Measurements from ENCODE around the gene TSPEAR. TPM values are rescaled to one million over a fixed set of nuclear protein-coding genes. Genes with fewer than 3 reads are reported as not detected.
A peak's percentile ranks its signal among the peaks of the same experiment; 100 is the strongest.
"Not testable (repeated sequence)": the region's sequence is repeated elsewhere in the genome, so short reads cannot be mapped to it uniquely, and the experiment has no call there.

TSPEAR gene
- total RNA-seq, 2 experiments from 2014 or later = not detected

DNA sequence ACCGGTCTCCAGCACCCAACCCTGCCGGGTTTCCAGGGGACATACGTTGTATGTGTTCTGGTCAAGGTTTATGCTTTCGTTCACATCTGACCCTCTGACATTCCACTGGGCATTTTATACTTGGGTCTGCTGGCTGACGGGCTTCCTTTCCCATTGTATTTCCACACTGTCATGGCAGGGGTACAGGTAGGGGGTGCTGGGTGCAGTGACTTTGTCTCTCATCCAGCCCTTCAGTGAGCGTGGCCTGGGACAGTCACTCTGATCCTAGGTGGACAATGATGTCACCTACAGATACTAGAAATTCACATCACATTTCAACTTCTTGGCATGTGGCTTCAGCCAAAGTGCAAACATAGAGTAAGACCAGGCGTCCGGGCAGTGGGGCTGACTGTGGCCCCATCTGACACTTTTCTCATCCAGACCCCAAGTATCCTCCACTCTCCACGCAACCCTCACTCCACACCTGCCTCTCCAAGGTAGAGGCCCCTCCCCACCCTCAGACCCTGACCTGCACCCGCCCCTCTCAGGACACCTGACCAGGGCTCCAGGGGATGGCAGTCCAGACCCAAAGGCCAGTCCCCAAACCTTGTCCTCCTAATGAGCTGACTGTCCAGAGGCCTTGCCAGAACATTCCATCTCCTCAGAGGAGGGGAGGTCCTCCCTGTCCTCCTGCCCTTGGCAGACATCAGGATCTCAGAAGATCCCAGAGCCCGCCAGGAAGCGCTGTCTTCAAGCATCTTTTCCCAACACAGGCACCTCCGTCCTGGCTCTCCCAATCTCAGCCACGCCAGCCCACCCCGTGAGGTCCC, 75.0 kb downstream of the TSPEAR start:
- H3K27ac Mint-ChIP-seq = no peak overlapping the region
- TF ChIP-seq, protein P1, sequence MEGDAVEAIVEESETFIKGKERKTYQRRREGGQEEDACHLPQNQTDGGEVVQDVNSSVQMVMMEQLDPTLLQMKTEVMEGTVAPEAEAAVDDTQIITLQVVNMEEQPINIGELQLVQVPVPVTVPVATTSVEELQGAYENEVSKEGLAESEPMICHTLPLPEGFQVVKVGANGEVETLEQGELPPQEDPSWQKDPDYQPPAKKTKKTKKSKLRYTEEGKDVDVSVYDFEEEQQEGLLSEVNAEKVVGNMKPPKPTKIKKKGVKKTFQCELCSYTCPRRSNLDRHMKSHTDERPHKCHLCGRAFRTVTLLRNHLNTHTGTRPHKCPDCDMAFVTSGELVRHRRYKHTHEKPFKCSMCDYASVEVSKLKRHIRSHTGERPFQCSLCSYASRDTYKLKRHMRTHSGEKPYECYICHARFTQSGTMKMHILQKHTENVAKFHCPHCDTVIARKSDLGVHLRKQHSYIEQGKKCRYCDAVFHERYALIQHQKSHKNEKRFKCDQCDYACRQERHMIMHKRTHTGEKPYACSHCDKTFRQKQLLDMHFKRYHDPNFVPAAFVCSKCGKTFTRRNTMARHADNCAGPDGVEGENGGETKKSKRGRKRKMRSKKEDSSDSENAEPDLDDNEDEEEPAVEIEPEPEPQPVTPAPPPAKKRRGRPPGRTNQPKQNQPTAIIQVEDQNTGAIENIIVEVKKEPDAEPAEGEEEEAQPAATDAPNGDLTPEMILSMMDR (IDR thresholded peaks at IDR 0.05) = no peak
- POLR2A ChIA-PET = interaction anchor here (0.6 kb wide), 1 partner anchor 233 kb away, joined by 3 read pairs; no protein-coding TSS in a partner anchor
- CTCF ChIA-PET = no interaction called here
- H3K4me1 Mint-ChIP-seq (ENCODE audit: low read depth) = no peaks in the 10 kb centered on the region
- intact Hi-C loops (cut with micrococcal nuclease) = no loop called here
- no peaks in the 10 kb centered on the region for H3K27me3 Mint-ChIP-seq
- peaks cover 22% of the 10 kb centered on the region for H3K9me3 Mint-ChIP-seq
- peaks cover 7% of the 10 kb centered on the region for H3K36me3 Mint-ChIP-seq (ENCODE audit: low read depth)
- ATAC-seq (no peak), DNase-seq (no peak)
- no peak overlapping the region for H3K4me3 Mint-ChIP-seq

DNA sequence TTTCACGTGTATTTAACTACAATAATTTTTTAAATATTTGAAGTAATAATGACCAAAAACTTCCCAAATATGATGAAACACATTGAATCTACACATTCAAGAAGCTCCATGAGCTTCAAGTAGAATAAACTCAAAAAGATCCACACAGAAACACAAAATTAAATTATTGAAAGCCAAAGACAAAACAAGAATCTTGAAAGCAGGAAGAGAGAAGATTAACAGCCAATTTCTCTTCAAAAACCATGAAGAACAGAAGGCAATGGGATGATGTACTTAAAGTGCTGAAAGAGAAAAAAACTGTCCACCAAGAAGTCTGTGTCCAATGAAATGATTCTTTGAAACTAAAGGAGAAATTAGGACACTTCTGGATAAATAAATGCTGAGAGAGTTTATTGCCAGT, 79.3 kb downstream of the TSPEAR start:
- Mint-ChIP-seq H3K27me3 (no peaks in the 10 kb centered on the region), H3K4me3 (no peak overlapping the region), H3K27ac (no peak overlapping the region), H3K36me3 (ENCODE audit: low read depth) (peaks cover 21% of the 10 kb centered on the region), H3K9me3 (peaks cover 32% of the 10 kb centered on the region), H3K4me1 (ENCODE audit: low read depth) (peaks cover 23% of the 10 kb centered on the region)
- ATAC-seq = no peak
- POLR2A ChIA-PET = interaction anchor here (0.6 to 1.4 kb wide), 2 partner anchors 121 to 146 kb away, joined by 3 to 5 read pairs; no protein-coding TSS in a partner anchor
- TF ChIP-seq, protein P1 (IDR thresholded peaks at IDR 0.05) = no peak
- CTCF ChIA-PET = interaction anchor here (1.2 to 1.5 kb wide), 2 partner anchors 10 to 15 kb away, joined by 3 to 4 read pairs; partner anchors contain the start of gene KRTAP10-11
- intact Hi-C loops (cut with micrococcal nuclease) = no loop called here
- no peak for DNase-seq

DNA sequence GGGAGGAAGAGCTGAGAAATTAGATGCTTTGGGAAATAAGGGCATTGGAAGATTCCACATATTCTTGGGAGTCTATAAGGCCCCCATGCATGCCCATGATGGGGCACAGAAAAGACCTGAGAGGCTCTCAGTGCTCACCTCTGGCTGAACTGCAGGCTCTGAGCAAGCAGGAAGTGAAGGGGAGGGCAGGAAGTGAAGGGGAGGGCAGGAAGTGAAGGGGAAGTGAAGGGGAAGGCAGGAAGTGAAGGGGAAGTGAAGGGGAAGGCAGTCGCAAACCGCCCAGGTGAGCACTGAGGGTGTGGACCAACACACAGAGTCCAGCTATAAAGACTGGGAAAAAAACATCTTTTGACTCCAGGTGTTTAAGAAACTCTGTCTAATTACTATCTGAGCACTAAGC, 80.9 kb downstream of the TSPEAR start:
- TF ChIP-seq, protein P1 (IDR thresholded peaks at IDR 0.05) = no peak
- Mint-ChIP-seq H3K27ac (peak overlapping the region; percentile 76), H3K4me1 (ENCODE audit: low read depth) (peaks cover 30% of the 10 kb centered on the region), H3K4me3 (no peak overlapping the region), H3K36me3 (ENCODE audit: low read depth) (peaks cover 21% of the 10 kb centered on the region), H3K27me3 (no peaks in the 10 kb centered on the region), H3K9me3 (peaks cover 32% of the 10 kb centered on the region)
- intact Hi-C loops (cut with micrococcal nuclease) = no loop called here
- no peak for DNase-seq
- POLR2A ChIA-PET = no interaction called here
- peak; percentile 45 for ATAC-seq
- CTCF ChIA-PET = no interaction called here

DNA sequence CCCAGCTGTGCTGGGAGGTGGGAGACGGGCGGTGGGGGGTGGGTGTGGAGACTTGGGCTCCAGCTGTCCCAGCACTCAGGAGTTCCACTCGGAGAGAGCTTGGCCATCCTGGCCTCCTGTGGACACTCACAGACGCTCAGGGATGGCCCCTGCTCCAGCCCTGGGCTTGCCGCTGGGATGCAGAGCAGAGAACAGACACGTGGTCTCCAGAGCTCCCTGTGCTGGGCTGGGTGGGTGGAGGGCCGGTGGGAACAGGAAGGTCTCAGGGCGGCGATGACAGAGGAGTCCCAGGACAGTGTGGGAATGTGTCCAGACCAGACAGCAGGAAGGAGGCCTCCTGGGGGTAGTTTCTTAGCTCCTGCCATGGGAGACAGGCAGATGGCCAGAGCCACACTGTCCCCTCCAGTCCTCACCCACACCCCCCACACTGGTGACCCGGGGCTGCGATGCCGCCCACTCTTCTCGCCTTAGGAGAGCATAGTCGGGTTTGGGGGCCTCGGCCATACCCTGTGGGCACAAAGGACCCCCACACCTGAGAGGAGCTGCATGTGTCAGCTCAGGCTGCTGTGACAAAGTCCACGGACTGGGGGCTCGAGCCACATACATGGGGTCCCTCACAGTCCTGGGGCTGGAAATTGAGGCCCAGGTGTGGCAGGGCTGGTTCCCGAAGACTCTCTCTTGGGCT, 82.5 kb downstream of the TSPEAR start:
- Mint-ChIP-seq H3K27ac (no peak overlapping the region), H3K4me1 (ENCODE audit: low read depth) (peaks cover 30% of the 10 kb centered on the region), H3K36me3 (ENCODE audit: low read depth) (peaks cover 26% of the 10 kb centered on the region), H3K27me3 (no peaks in the 10 kb centered on the region), H3K4me3 (no peak overlapping the region), H3K9me3 (peaks cover 43% of the 10 kb centered on the region)
- TF ChIP-seq, protein P1 (IDR thresholded peaks at IDR 0.05) = no peak
- intact Hi-C loops (cut with micrococcal nuclease) = no loop called here
- ChIA-PET CTCF (no interaction called here), POLR2A (no interaction called here)
- ATAC-seq = no peak
- no peak for DNase-seq

DNA sequence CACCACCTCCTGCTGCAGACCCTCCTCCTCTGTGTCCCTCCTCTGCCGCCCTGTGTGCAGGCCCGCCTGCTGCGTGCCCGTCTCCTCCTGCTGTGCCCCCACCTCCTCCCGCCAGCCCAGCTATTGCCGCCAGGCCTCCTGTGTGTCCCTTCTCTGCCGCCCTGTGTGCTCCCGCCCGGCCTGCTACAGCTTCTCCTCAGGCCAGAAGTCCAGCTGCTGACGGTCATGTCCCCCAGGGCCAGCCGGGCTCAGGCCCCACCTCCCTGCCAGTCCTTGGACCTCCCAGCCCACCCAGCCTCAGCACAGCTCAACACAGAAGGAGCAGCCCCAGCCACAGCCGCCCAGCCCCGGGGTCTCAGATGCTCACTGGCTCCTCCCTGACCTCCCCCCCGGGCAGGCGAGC, 83.5 kb downstream of the TSPEAR start:
- H3K27ac Mint-ChIP-seq; intact Hi-C loops (cut with micrococcal nuclease); H3K27me3 Mint-ChIP-seq; DNase-seq; H3K4me3 Mint-ChIP-seq; POLR2A ChIA-PET; CTCF ChIA-PET; ATAC-seq: not testable (repeated sequence)
- Mint-ChIP-seq H3K9me3 (peaks cover 47% of the 10 kb centered on the region), H3K4me1 (ENCODE audit: low read depth) (peaks cover 30% of the 10 kb centered on the region), H3K36me3 (ENCODE audit: low read depth) (peaks cover 29% of the 10 kb centered on the region)

DNA sequence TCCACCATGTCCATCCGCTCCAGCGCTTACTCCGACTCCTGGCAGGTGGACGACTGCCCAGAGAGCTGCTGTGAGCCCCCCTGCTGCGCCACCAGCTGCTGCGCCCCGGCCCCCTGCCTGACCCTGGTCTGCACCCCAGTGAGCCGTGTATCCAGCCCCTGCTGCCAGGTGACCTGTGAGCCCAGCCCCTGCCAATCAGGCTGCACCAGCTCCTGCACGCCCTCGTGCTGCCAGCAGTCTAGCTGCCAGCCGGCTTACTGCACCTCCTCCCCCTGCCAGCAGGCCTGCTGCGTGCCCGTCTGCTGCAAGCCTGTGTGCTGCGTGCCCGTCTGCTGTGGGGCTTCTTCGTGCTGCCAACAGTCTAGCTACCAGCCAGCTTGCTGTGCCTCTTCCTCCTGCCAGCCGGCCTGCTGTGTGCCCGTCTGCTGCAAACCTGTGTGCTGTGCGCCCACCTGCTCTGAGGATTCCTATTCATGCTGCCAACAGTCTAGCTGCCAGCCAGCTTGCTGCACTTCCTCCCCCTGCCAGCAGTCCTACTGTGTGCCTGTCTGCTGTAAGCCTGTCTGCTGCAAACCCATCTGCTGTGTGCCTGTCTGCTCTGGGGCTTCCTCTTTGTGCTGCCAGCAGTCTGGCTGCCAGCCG, 84.1 kb downstream of the TSPEAR start:
- Mint-ChIP-seq H3K36me3 (ENCODE audit: low read depth) (peaks cover 33% of the 10 kb centered on the region), H3K9me3 (peaks cover 51% of the 10 kb centered on the region), H3K4me1 (ENCODE audit: low read depth) (peaks cover 30% of the 10 kb centered on the region)
- CTCF ChIA-PET; ATAC-seq; H3K4me3 Mint-ChIP-seq; H3K27me3 Mint-ChIP-seq; intact Hi-C loops (cut with micrococcal nuclease); POLR2A ChIA-PET; H3K27ac Mint-ChIP-seq; DNase-seq: not testable (repeated sequence)
